GM12878 (cell line): ENCODE measurements around the gene GSX1. TPM values are rescaled to one million over a fixed set of nuclear protein-coding genes. Genes with fewer than 3 reads are reported as not detected.

Source experiments
- ATAC-seq: fragments of 200-7000 bp; cut with Tn5 transposase; 3 replicates; pipeline ENCODE4 v1.9.1; 2020; ENCODE audit warnings: mild to moderate bottlenecking, moderate library complexity
- BruUV-seq: library from RNA; stranded (reverse); fragments of 400-500 nt; replicated peaks from 2 replicates; lab custom pipeline; 2021; lab: Mats Ljungman, UMichigan
- CTCF ChIA-PET: fragments of 300-600 bp; sonication (Branson Sonifier 250); formaldehyde crosslinking; extraction: SDS; loops from one replicate; lab custom pipeline; 2021; ENCODE audit warnings: inconsistent platforms; lab: Yijun Ruan, JAX
- POLR2A ChIA-PET: fragments of 350-600 bp; formaldehyde crosslinking; extraction: SDS; loops from one replicate; lab custom pipeline; 2021; ENCODE audit warnings: inconsistent platforms; lab: Charles Lee
- RAD21 ChIA-PET: fragments of 300-600 bp; sonication (Branson Sonifier 250); formaldehyde crosslinking; loops from one replicate; lab custom pipeline; 2023; ENCODE audit warnings: antibody characterized with exemption; ENCODE audit not compliant: unreplicated experiment; lab: Charles Lee
- SMC1A ChIA-PET: fragments of 300-600 bp; sonication (Branson Sonifier 250); formaldehyde crosslinking; loops from one replicate; lab custom pipeline; 2023; ENCODE audit not compliant: unreplicated experiment, uncharacterized antibody; lab: Charles Lee
- DNase-seq: peaks from one replicate; pipeline ENCODE4 v3.0.0-alpha.2; 2011; ENCODE audit warnings: low read depth, low spot score
- FAIRE-seq: peaks from 3 replicates; lab custom pipeline; 2011; peaks lifted over from hg19 to GRCh38; lab: Jason Lieb, UNC
- H2AFZ ChIP-seq: 2 replicates; pipeline ENCODE4 v1.6.0; 2011; ENCODE audit warnings: low read depth, low read length, control low read depth; ENCODE audit not compliant: control insufficient read depth
- H3K27ac ChIP-seq: 2 replicates; pipeline ENCODE4 v1.5.1; 2011; ENCODE audit warnings: control low read depth; ENCODE audit not compliant: control insufficient read depth, insufficient read depth
- H3K27me3 ChIP-seq, 2 experiments: replicated peaks in 1 of 2; 2 replicates each; pipeline versions ENCODE4 v1.6.0 to v1.6.1; 2011; ENCODE audit warnings: low read length in 1 of 2; ENCODE audit not compliant: control insufficient read depth in 2 of 2, insufficient read depth in 2 of 2
- H3K36me3 ChIP-seq, 2 experiments: 2 replicates each; pipeline ENCODE4 v1.5.1; 2011; ENCODE audit warnings: low read length in 1 of 2; ENCODE audit not compliant: control insufficient read depth in 2 of 2, insufficient read depth in 2 of 2
- H3K4me1 ChIP-seq: 2 replicates; pipeline ENCODE4 v1.6.1; 2011; ENCODE audit warnings: mild to moderate bottlenecking, low read length, moderate library complexity, mixed read lengths; ENCODE audit not compliant: control insufficient read depth, insufficient read depth
- H3K4me2 ChIP-seq: 2 replicates; pipeline ENCODE4 v1.6.0; 2011; ENCODE audit warnings: control low read depth; ENCODE audit not compliant: control insufficient read depth, insufficient read depth
- H3K4me3 ChIP-seq: fragments of 200-600 bp; sonication (generic); 2 replicates; pipeline ENCODE4 v1.5.1; 2016
- H3K79me2 ChIP-seq: 2 replicates; pipeline ENCODE4 v1.6.0; 2011; ENCODE audit warnings: low read length; ENCODE audit not compliant: control insufficient read depth, insufficient read depth
- H3K9ac ChIP-seq: 2 replicates; pipeline ENCODE4 v1.8.0; 2011; ENCODE audit warnings: low read length, control low read depth, mixed read lengths; ENCODE audit not compliant: control insufficient read depth, insufficient read depth
- H3K9me3 ChIP-seq: replicated peaks from 3 replicates; pipeline ENCODE4 v1.5.1; 2011; ENCODE audit warnings: mild to moderate bottlenecking, low read length; ENCODE audit not compliant: control insufficient read depth, insufficient read depth
- H4K20me1 ChIP-seq: 2 replicates; pipeline ENCODE4 v1.6.0; 2011; ENCODE audit not compliant: control insufficient read depth, insufficient read depth
- ASH2L ChIP-seq: fragments of 300-600, 200-600 bp; sonication (generic); IDR thresholded peaks from 2 replicates; pipeline ENCODE4 v1.6.1; 2017; ENCODE audit warnings: low read depth, mild to moderate bottlenecking, borderline replicate concordance
- ATF7 ChIP-seq: fragments of 450-650 bp; IDR thresholded peaks from 2 replicates; pipeline ENCODE4 v1.6.1; 2016; ENCODE audit warnings: low read depth, mild to moderate bottlenecking
- DPF2 ChIP-seq: fragments of 450-650 bp; IDR thresholded peaks from 2 replicates; pipeline ENCODE4 v1.6.1; 2017; ENCODE audit warnings: mild to moderate bottlenecking
- EED ChIP-seq: sonication (generic); IDR thresholded peaks from 2 replicates; pipeline ENCODE4 v1.6.1; 2016; ENCODE audit warnings: antibody characterized with exemption, low read depth
- ELK1 ChIP-seq: IDR thresholded peaks from 2 replicates; pipeline ENCODE4 v1.6.1; 2012; ENCODE audit warnings: low read depth, low read length, improper control_type of control experiment
- GATAD2B ChIP-seq: fragments of 450-650 bp; conservative IDR thresholded peaks from 2 replicates; pipeline ENCODE4 v1.6.1; 2017; ENCODE audit warnings: low read depth, mild to moderate bottlenecking, moderate library complexity
- HCFC1 ChIP-seq: fragments of 150-350 bp; IDR thresholded peaks from 2 replicates; pipeline ENCODE4 v1.6.1; 2014; ENCODE audit warnings: low read length
- POLR2AphosphoS2 ChIP-seq: IDR thresholded peaks from 2 replicates; pipeline ENCODE4 v1.6.1; 2011; ENCODE audit warnings: low read depth, mild to moderate bottlenecking, low read length, improper control_type of control experiment, moderate library complexity
- SIX5 ChIP-seq: IDR thresholded peaks from 2 replicates; pipeline ENCODE4 v1.6.1; 2011; ENCODE audit warnings: mild to moderate bottlenecking, low read depth, low read length, moderate library complexity; ENCODE audit not compliant: severe bottlenecking
- SMARCA5 ChIP-seq: fragments of 450-650 bp; IDR thresholded peaks from 2 replicates; pipeline ENCODE4 v1.6.1; 2017; ENCODE audit warnings: mild to moderate bottlenecking
- SPI1 ChIP-seq: IDR thresholded peaks from 2 replicates; pipeline ENCODE4 v1.6.1; 2011; ENCODE audit warnings: low read depth, mild to moderate bottlenecking, low read length, moderate library complexity, borderline replicate concordance; ENCODE audit not compliant: insufficient read depth
- WRNIP1 ChIP-seq: IDR thresholded peaks from 2 replicates; pipeline ENCODE4 v1.6.1; 2011; ENCODE audit warnings: low read depth, low read length, improper control_type of control experiment, borderline replicate concordance
- YBX1 ChIP-seq: fragments of 450-650 bp; IDR thresholded peaks from 2 replicates; pipeline ENCODE4 v1.6.1; 2016; ENCODE audit warnings: antibody characterized with exemption
- ZNF384 ChIP-seq: IDR thresholded peaks from 2 replicates; pipeline ENCODE4 v1.6.1; 2012; ENCODE audit warnings: low read depth, mild to moderate bottlenecking, low read length, improper control_type of control experiment, borderline replicate concordance
- WGBS: methylation state at CpG from one replicate; pipeline ENCODE4 v1.1.6; 2016; ENCODE audit warnings: low lambda C conversion rate; ENCODE audit not compliant: insufficient replicate concordance, insufficient coverage; ENCODE audit errors: missing lambda C conversion rate; 5-methylcytosine and 5-hydroxymethylcytosine counted together
- in situ Hi-C: fragments of 300-500 bp; cut with MboI; formaldehyde crosslinking; loops from 9 replicates; pipeline ENCODE4 v1.14.3; 2018; ENCODE audit warnings: mixed read lengths
- intact Hi-C: fragments of 100-400 bp; cut with micrococcal nuclease; formaldehyde crosslinking; loops from one replicate; pipeline ENCODE4 v1.14.2; 2022; ENCODE audit not compliant: unreplicated experiment
- polyA plus RNA-seq, 11 experiments: library from polyadenylated mRNA; depleted of rRNA in 4 of 11; unstranded in 6 of 11; stranded (reverse) in 5 of 11; fragments of >200 nt; fragmentation: Nextera tagmentation in 4 of 11; fragmentation: Illumina TruSeq in 1 of 11; extraction: Ambion mirVana in 4 of 11; extraction: Trizol in 1 of 11; gene quantifications; 1 replicate in 1 of 11; 2 replicates in 10 of 11; pipeline versions ENCODE4 v1.2.1 to v1.2.3, GENCODE V29; 2011 to 2016; ENCODE audit warnings: inconsistent platforms in 2 of 11, missing spikeins in 2 of 11, low read depth in 1 of 11
- total RNA-seq, 4 experiments: library from RNA; depleted of rRNA in 3 of 4; stranded (reverse); fragments of >200 nt in 3 of 4; fragmentation: Illumina TruSeq in 1 of 4; extraction: Trizol in 1 of 4; gene quantifications; 2 replicates each; pipeline versions ENCODE4 v1.2.1 to v1.2.3, GENCODE V29; 2013 to 2021

GSX1 gene
- total and polyA plus RNA-seq, 10 of the 15 experiments (the other 5 are each of a cell fraction or from before 2014, with no cell fraction given) = not detected

- ATAC-seq (no peak), FAIRE-seq (no peak), DNase-seq (no peak)
- Histone ChIP-seq H3K9ac (no peak overlapping the region), H3K27me3 (peaks cover 13 to 22% of the 10 kb centered on the region in 2 experiments; a peak in 3 of 4 replicates), H3K4me2 (no peak overlapping the region), H3K4me1 (no peaks in the 10 kb centered on the region), H3K4me3 (no peak overlapping the region), H3K36me3 (no peaks in the 10 kb centered on the region), H4K20me1 (no peaks in the 10 kb centered on the region), H3K79me2 (no peaks in the 10 kb centered on the region), H3K27ac (no peak overlapping the region), H2AFZ (no peak overlapping the region), H3K9me3 (no peaks in the 10 kb centered on the region; the same call in 2 of the 3 replicates)
- 24% methylated on average over 6 of the region's 6 CpGs for WGBS
- BruUV-seq = no TSS peak
- SMC1A ChIA-PET = interaction anchor here (0.6 to 1.4 kb wide), 2 partner anchors 13 to 1299 kb away, joined by 4 to 5 read pairs; no protein-coding TSS in a partner anchor
- in situ Hi-C loops = no loop called here
- RAD21 ChIA-PET = no interaction called here
- POLR2A ChIA-PET = no interaction called here
- TF ChIP-seq POLR2AphosphoS2 = no peak
- no peak for TF ChIP-seq GATAD2B
- no peak for TF ChIP-seq SPI1
- TF ChIP-seq EED = no peak
- TF ChIP-seq ELK1 = no peak
- TF ChIP-seq YBX1 = no peak
- no peak for TF ChIP-seq HCFC1
- no peak for TF ChIP-seq SIX5
- no peak for TF ChIP-seq ASH2L
- no peak for TF ChIP-seq ZNF384
- TF ChIP-seq DPF2 = no peak
- no peak for TF ChIP-seq ATF7
- TF ChIP-seq SMARCA5 = no peak
- no peak for TF ChIP-seq WRNIP1
- intact Hi-C loops = no loop called here
- CTCF ChIA-PET = no interaction called here
Measured at GRCh38 chr13:27789153-27789494, 3.2 kb upstream of the GSX1 start.
